Subcutaneous adipose tissue (tissue), 4 donors: ENCODE measurements around the gene SETD1A. TPM values are rescaled to one million over a fixed set of nuclear protein-coding genes. Genes with fewer than 3 reads are reported as not detected.

Experiments used
- total RNA-seq, 4 donors: library from RNA; depleted of rRNA; stranded (reverse); fragments of >200 nt; gene quantifications; one replicate each; pipeline ENCODE4 v1.1.0, GENCODE V29; 2016
- TF ChIP-seq, protein P1 (sequence below): fragments of 450-650 bp; IDR thresholded peaks from one replicate; pipeline ENCODE4 v1.5.1; 2016; ENCODE audit warnings: low read depth, mild to moderate bottlenecking, control low read depth, antibody characterized with exemption, moderate library complexity

The SETD1A gene
- total RNA-seq, 4 donors from 2014 or later = 3.9 to 10.5 (median 5.3) TPM

DNA sequence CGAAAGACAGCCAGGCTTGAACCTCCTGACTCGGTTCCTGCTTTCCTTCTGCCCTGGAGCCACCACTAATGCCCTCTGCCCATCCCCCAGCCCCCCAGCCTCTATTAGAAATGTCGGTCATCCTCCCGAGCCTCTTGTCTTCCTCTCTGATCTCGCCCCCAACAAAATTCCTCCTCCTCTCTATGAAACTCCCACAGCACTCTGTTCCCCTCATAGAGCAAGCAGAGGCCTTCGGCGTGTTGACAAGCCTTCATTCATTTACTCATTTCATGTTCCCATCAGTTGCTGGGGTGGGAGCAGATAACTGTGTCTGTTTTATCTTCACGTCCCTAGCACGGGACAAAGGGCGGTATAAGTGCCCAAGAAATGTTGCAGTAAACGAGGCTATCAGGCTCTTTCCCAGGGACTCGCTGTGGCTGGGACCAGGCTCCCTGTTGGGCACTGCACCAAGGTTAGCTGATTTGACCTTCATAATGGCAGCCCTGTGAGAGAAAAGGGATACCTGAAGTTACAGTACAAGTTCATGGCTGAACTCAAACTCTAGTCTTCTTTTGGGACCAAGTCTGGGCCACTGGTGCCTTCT, 26.4 kb upstream of the SETD1A start:
- TF ChIP-seq, protein P1, sequence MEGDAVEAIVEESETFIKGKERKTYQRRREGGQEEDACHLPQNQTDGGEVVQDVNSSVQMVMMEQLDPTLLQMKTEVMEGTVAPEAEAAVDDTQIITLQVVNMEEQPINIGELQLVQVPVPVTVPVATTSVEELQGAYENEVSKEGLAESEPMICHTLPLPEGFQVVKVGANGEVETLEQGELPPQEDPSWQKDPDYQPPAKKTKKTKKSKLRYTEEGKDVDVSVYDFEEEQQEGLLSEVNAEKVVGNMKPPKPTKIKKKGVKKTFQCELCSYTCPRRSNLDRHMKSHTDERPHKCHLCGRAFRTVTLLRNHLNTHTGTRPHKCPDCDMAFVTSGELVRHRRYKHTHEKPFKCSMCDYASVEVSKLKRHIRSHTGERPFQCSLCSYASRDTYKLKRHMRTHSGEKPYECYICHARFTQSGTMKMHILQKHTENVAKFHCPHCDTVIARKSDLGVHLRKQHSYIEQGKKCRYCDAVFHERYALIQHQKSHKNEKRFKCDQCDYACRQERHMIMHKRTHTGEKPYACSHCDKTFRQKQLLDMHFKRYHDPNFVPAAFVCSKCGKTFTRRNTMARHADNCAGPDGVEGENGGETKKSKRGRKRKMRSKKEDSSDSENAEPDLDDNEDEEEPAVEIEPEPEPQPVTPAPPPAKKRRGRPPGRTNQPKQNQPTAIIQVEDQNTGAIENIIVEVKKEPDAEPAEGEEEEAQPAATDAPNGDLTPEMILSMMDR = no peak

DNA sequence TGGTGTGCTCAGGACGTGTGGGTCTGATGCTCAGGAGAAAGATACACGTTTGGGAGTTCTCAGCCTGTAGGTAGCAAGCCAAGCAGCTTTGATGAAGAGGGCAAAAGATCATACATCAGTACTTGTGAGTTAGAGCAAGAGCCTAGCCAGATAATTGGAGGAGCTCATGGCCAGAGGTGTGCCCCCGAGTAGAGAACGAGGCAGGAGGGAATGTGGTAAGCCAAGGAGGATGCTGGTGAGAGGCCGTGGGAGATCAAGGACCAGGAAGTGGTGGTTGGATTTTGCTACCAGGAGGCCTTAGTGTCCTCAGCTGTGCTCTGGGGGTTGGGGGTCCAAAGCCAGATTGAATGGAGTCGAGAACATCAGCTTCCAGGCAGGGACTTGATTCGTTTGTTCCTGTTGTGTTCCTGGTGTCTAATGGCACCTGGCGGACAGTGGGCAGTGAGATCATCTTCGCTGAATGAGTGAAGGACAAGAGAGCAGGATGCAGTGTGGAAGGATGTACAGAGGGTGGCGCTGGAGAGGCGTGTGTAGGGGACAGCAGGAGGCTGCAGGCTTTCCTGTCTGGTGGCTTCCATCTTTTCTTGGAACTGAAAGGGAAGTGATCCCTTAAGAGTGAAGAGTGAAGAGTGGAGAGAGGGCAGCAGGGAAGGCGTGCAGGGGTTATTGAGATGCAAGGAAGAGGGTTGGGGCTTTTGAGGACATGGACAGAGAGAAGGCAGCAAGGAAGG, 22.6 kb upstream of the SETD1A start:
- TF ChIP-seq, protein P1 = no peak

GRCh38 chr16:30937692-30938091, 19.9 kb upstream of the SETD1A start:
- TF ChIP-seq, protein P1 = no peak

GRCh38 chr16:30941600-30942425, 15.7 kb upstream of the SETD1A start:
- TF ChIP-seq, protein P1 = no peak

GRCh38 chr16:30942426-30942806, 15.1 kb upstream of the SETD1A start:
- TF ChIP-seq, protein P1 = no peak

DNA sequence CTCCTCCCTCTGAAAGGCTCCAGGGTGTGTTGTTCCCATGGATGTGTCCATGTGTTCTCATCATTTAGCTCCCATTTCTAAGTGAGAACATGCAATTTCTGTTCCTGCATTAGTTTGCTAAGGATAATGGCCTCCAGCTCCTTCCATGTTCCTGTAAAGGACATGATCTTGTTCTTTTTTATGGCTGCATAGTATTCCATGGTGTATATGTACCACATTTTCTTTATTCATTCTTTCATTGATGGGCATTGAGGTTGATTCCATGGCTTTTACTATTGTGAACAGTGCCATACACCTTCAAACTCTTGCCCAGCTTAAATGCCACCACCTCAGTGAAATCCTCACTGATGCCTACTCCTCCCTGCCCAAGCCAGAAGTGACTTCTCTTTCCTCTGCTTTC, 13.2 kb upstream of the SETD1A start:
- TF ChIP-seq, protein P1 = no peak
